Pancreas (tissue), 10 donors: ENCODE measurements around the gene MRGPRF. TPM values are rescaled to one million over a fixed set of nuclear protein-coding genes. Genes with fewer than 3 reads are reported as not detected.

Source experiments
- ATAC-seq, 4 donors: fragments of 200-7000 bp; cut with Tn5 transposase; one replicate each; pipeline versions ENCODE4 v1.8.0 to v1.9.1; 2020; ENCODE audit warnings: mild to moderate bottlenecking in 4 of 4, moderate library complexity in 4 of 4
- DNase-seq, 6 donors: peaks; one replicate each; pipeline ENCODE4 v3.0.0-alpha.2; 2020
- FAIRE-seq: peaks from 2 replicates; lab custom pipeline; 2012; peaks lifted over from hg19 to GRCh38; lab: Jason Lieb, UNC
- H3K27ac ChIP-seq, 4 donors: fragments of 200-600 bp; sonication (generic); 1 replicate in 3 of 4; 2 replicates in 1 of 4; pipeline versions ENCODE4 v1.5.0 to v1.8.0; 2020
- H3K27me3 ChIP-seq, 4 donors: fragments of 200-600 bp; one replicate each; pipeline ENCODE4 v1.8.0; 2021
- H3K36me3 ChIP-seq, 3 donors: fragments of 200-600 bp; sonication (generic) in 1 of 3; one replicate each; pipeline versions ENCODE4 v1.5.0 to v1.8.0; 2020 to 2021
- H3K4me1 ChIP-seq, 3 donors: fragments of 200-600 bp; one replicate each; pipeline ENCODE4 v1.8.0; 2021
- H3K4me3 ChIP-seq, 4 donors: fragments of 200-600 bp; sonication (generic) in 2 of 4; one replicate each; pipeline versions ENCODE4 v1.5.0 to v1.8.0; 2020 to 2021
- H3K9me3 ChIP-seq, 4 donors: fragments of 200-600 bp; one replicate each; pipeline ENCODE4 v1.8.0; 2021
- CTCF ChIP-seq, 4 donors: fragments of 200-600 bp; sonication (generic) in 3 of 4; IDR thresholded peaks; one replicate each; pipeline versions ENCODE4 v1.5.0 to v1.8.0; 2021; ENCODE audit warnings: antibody characterized with exemption in 4 of 4
- WGBS, 2 donors: extraction: QIAGEN DNeasy Blood & Tissue Kit; methylation state at CpG; one replicate each; pipeline ENCODE4 v1.1.7; 2013; 5-methylcytosine and 5-hydroxymethylcytosine counted together
- intact Hi-C, 3 donors: fragments of 100-400 bp; cut with DNase I; formaldehyde crosslinking; loops; one replicate each; pipeline versions ENCODE4 v1.11.1 to v1.14.2; 2022
- polyA plus RNA-seq, 2 donors: library from polyadenylated mRNA; stranded (reverse); fragments of 200-250 nt; gene quantifications; one replicate each; pipeline ENCODE4 v1.2.3, GENCODE V29; 2013
- total RNA-seq, 6 donors: library from RNA; stranded (reverse); fragmentation: NEBNext Ultra II Directional in 4 of 6; extraction: Animal tissue kit (Norgen Biotek cat#: 25700) in 4 of 6; gene quantifications; one replicate each; pipeline versions ENCODE4 v1.2.1 to v1.2.4, GENCODE V29; 2021 to 2023
- donor health status: healthy with polysubstance abuse.
- donor health status: DM: no; HTN: no; CAD: no; lungs with moderate emphysema.
- donor health status: DM: no; HTN: no; CAD: no.
- donor health status: control.
- donor health status: control.
- donor health status: Bipolar disorder and iron deficiency.
- donor health status: DM: yes; HTN: yes; CAD: no.
- donor health status: DM: no; HTN: no; CAD: no.
- donor health status: DM: no; HTN: no; CAD: no.
- donor health status: DM: yes; HTN: yes; CAD: no.

MRGPRF gene
- total and polyA plus RNA-seq, 8 donors, result 0.37 to 4.2 (median 1.6) TPM

DNA sequence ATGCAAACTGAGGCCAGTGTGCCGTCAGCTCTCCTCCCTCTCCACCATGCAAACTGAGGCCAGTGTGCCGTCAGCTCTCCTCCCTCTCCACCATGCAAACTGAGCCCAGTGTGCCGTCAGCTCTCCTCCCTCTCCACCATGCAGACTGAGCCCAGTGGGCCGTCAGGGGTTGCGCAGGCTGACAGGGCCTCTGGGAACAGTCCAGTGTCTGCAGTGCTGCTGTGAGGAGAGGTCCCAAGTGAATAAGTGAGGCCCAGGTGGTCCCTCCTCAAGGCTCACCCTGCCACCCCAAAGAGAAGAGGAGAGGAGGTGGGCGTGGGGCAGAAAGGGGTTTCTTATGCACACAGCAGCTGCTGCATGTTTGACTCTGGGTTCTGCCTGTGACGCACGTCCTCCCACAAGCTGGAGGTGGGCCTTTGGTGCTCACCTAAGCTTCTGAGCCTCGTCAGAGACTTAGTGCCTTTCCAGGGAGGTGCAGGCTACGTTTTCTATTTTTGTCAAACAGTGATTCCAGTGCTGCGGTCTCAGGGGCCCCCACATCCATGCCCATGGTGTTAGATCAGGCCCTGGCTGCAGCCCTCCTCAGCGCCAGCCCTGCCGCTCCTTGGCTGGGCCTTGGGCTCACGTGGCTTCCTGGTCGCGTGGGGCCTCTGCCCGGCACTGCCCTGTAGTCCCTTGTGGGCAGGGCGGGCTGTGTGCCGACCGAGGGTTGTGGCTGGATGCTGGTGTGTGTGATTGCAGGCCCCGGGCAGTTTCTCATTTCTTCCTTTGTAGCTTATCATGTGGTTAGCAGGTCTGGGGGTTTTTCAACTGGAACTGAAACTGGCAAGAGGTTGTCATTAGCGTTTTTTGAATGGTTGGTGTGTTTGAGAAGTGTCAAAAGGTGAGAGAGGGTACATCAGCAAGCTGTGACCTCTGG lies 42.8 kb upstream of the MRGPRF start:
- Histone ChIP-seq H3K27me3 (no peaks in the 10 kb centered on the region), H3K4me1 (no peaks in the 10 kb centered on the region), H3K9me3 (no peaks in the 10 kb centered on the region), H3K36me3 (no peaks in the 10 kb centered on the region), H3K4me3 (no peak overlapping the region), H3K27ac (no peak overlapping the region)
- intact Hi-C loops, result no loop called here
- FAIRE-seq (no peak), DNase-seq (peak in 1 of 6 donors; percentile 37), ATAC-seq (peak in 3 of 4 donors; percentile 25 to 81 (median 60))
- no peak for TF ChIP-seq CTCF (IDR thresholded peaks at IDR 0.05)
- 80 to 81% methylated on average over 22 of the region's 22 CpGs for WGBS, 2 donors

- ATAC-seq (peak in 3 of 4 donors; percentile 4 to 46 (median 40)), FAIRE-seq (no peak), DNase-seq (peak in 1 of 6 donors; percentile 20)
- no peaks in the 10 kb centered on the region for H3K27me3 ChIP-seq
- intact Hi-C loops, result no loop called here
- TF ChIP-seq CTCF (IDR thresholded peaks at IDR 0.05), result no peak
- WGBS, 2 donors, result 78 to 81% methylated on average over 21 of the region's 21 CpGs
- H3K9me3 ChIP-seq, result no peaks in the 10 kb centered on the region
- no peak overlapping the region for H3K27ac ChIP-seq
- no peaks in the 10 kb centered on the region for H3K36me3 ChIP-seq
- no peak overlapping the region for H3K4me3 ChIP-seq
- H3K4me1 ChIP-seq, result peaks cover 0 to 4% (median 0%) of the 10 kb centered on the region in 3 donors
These were observed 42.2 kb upstream of the MRGPRF start for GRCh38 chr11:69055212-69055586.

GRCh38 chr11:69054397-69055211 lies 41.6 kb upstream of the MRGPRF start:
- DNase-seq, result peak in 1 of 6 donors; percentile 16
- H3K27ac ChIP-seq, result no peak overlapping the region
- no peaks in the 10 kb centered on the region for H3K9me3 ChIP-seq
- 91 to 92% methylated on average over 31 of the region's 31 CpGs for WGBS, 2 donors
- intact Hi-C loops, result no loop called here
- ATAC-seq, result no peak
- no peaks in the 10 kb centered on the region for H3K27me3 ChIP-seq
- no peaks in the 10 kb centered on the region for H3K36me3 ChIP-seq
- H3K4me1 ChIP-seq, result peaks cover 0 to 5% (median 4%) of the 10 kb centered on the region in 3 donors
- no peak for TF ChIP-seq CTCF (IDR thresholded peaks at IDR 0.05)
- H3K4me3 ChIP-seq, result no peak overlapping the region
- FAIRE-seq, result no peak

DNA sequence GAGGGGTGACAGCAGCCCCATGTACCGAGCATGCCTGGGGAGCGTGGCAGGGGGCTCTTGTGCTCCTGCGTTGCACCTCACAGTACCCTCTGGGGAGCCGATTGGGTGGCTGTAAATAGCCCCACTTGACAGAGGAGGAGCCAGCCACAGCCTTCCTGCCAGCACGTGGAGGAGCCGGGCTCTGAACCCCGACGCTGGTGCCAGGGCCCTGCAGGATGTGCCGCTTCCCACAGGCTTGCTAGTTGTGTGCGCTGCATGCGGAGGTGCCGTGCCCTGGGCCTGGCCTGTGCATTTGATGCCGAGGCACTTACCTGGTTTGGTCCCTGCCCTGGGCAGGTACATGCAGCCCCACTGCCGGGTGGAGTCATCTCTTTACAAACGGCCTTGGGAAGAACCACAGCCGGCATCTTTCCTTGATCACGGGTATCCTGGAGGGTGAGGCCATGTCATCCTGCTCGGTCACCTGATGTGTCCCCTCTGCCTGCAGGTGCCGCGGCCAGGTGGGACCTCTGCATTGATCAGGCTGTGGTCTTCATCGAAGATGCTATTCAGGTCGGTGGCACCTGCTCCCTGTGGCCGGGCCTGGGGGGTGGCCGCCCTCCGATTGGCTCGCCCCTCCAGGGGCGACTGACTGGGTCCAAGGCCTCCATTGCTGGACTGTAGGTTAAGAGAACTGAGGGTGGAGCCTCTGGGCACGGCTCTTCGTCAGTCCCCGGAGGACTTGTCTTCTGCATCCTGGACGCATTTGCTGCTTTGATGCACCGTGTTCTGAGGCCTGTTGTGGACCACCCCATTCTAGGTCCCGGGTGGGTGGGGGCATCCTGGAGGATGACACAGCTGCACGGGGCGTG lies 40.7 kb upstream of the MRGPRF start:
- no peak for TF ChIP-seq CTCF (IDR thresholded peaks at IDR 0.05)
- H3K9me3 ChIP-seq, result no peaks in the 10 kb centered on the region
- H3K4me1 ChIP-seq, result peaks cover 0 to 7% (median 4%) of the 10 kb centered on the region in 3 donors
- no peak overlapping the region for H3K27ac ChIP-seq
- WGBS, 2 donors, result 85 to 86% methylated on average over 35 of the region's 35 CpGs
- ATAC-seq (no peak), DNase-seq (peak in 2 of 6 donors; percentile 7 to 19), FAIRE-seq (no peak)
- H3K27me3 ChIP-seq, result no peaks in the 10 kb centered on the region
- H3K4me3 ChIP-seq, result no peak overlapping the region
- intact Hi-C loops, result no loop called here
- H3K36me3 ChIP-seq, result no peaks in the 10 kb centered on the region
